Colon (tissue), 2 donors: ENCODE data around the gene CIROP.

ENCODE experiments used
- FAIRE-seq: peaks from 2 replicates; lab custom pipeline; 2012; peaks lifted over from hg19 to GRCh38; lab: Jason Lieb, UNC
- donor health status: control.
- donor health status: control.

CIROP gene

DNA sequence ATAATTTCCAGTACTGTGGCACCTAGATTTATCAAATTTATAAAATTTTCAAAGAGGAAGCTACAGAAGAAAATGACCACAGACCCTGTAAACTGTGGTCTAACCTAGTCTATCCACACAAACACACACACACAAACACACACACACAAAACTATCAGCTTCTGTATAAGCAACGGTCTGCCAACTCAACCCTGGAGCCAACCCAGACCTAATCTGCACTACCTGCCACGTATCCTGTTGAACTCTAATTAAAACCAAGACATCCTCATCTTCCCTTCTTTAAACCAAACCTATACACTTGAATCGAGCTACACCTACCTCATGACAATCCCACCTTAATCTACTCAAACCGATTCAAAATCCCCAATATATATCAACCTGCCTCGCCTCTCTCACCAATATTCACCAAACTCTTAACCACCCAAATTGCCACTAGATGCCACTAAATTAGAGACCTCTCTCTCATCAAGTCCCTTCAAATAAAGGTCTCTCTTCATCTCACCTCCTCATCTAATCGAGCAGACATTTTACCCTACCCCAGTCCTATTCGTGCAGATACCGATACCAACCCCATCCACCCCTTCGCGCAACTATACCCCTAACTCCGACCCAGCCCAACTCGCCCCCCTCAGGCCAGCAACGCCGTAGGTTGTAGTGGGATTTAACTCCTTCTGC is 10.7 kb downstream of the CIROP start:
- FAIRE-seq: no peak

DNA sequence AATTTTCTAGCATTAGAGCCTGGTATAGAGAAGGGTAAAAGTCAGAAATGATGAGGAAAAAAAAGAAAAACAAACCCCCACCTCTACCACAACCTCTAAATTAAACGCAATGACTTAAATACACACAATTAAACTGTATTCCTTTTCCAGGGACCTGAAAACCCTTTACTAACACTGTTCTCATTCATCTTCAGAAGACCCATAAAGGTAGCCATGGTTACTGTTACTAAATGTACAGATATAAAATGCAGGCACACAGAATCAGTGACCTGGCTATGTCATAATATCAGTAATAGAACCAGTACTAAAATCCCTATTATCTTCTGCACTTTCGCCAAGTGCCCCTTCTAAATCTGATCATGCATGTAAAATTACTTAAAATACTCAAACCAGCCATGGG is 11.3 kb downstream of the CIROP start:
- no peak for FAIRE-seq

GRCh38 chr14:23093104-23093503 is 11.7 kb downstream of the CIROP start:
- FAIRE-seq: no peak

DNA sequence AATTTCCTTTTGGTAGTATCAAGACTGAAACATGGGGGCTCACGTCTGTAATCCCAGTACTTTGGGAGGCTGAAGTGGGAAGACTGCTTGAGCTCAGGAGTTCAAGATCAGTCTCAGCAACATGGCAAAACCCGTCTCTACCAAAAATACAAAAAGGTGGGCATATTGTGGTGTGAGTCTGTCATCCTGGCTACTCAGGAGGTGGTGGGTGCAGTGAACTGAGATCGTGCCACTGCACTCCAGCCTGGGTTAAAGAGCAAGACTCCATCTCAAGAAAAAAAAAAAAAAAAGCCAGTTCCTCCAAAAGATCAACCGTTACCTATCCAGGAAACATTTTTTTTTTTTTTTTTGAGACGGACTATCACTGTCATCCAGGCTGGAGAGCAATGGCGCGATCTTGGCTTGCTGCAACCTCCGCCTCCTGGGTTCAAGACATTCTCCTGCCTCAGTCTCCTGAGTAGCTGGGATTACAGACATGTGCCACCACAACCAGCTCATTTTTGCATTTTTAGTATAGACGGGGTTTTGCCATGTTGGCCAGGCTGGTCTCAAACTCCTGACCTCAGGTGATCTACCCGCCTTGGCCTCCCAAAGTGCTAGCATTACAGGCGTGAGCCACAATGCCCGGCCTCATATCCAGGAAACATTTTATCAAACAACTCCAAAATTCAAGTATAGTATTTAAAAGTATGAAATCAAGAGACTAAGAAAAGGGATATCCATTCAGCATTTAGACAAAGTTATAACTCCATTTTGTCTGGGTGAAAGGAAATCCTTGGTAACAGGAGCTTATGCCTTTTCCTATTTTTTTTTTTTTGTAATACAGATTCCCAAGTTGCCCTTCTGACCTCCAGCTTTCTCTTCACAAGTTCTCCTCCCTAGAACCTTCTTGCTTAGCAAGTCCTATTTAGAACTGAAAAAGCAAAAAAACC is 13.2 kb downstream of the CIROP start:
- no peak for FAIRE-seq

DNA sequence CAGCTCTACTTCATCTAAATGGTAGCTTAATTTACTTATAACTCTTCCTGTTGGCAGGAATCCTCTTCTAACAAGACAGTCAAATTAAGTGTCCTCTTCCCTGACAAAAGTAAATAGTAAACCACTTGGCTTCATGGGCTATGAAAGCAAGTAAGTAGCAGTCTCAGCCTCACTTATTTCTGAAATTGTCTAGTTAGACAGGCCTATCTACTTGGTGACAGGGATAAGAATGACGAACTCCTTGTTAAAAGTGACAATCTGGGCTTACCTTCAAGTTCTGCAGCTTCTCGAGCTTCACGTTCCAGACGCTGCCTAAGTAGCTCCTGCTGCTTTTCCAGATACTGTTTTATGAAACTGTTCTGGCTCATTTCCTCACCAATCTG is 14.5 kb downstream of the CIROP start:
- no peak for FAIRE-seq

DNA sequence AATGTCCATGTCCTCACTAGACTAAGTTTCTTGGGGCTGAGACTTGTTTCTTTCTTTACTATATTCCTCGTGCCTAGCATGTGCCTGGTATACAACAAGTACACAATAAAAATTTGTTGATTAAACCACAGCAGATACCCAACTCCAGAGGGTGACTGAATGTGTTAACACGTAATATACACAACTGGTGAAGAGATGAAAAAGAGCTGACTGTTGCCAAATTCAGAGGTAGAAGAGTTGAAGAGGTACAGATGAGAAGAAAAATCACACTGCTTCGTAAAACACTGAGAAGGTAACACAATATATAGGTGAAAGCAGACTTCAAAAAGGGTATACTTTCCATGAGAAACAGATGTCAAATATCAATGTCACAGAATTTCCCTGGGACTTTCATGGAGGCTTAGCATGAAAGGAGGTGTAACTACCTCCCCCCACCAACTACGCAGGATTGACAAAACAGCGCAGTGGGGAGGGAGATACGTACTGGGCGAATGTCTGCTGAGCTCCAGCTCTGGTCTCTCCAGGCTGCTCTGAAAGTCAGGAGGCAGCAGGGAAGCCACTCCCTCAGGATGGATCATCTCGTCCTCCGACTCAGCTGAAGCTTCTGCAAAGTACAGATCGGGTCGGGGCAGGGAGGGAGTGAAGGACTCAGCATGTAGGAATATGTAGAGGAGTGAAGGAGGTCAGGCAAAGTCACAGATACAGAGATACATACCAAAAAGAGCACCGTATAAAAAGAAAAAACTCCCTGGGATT is 15.1 kb downstream of the CIROP start:
- FAIRE-seq: no peak

DNA sequence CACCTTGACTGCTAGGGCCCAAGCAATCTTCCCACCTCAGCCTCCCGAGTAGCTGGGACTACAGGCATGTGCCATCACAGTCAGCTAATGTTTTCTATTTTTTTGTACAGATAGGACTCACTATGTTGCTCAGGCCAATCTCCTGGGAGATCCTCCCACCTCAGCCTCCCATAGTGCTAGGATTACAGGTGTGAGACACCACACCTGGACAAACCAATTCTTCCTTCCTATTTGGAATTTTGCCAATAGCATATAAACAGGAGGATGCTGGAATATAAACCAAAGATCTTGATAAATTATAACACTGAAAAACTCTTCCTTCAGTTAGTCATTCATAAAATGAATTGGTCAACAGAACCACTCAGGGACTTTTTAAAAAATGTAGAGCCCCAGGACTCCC is 18.2 kb downstream of the CIROP start:
- no peak for FAIRE-seq

DNA sequence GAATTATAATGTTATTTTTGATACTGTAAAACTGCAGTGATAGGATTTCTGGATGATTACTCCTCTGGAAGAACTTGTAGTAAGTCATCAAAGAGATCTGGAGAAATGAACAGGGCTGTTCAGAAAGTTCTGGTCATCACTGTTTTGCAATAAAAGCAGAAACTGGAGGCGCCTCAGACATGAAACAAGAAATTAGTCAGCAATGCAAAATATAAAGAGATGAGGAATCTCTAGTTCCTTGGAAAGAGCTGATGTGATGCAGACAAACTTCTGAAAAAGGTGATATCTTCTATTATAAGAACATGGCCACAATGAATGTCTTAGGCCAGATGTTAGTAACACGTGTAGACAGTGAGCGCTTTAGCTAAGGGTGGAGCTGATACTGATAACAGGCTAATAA is 19.3 kb downstream of the CIROP start:
- no peak for FAIRE-seq

GRCh38 chr14:23080474-23080873 is 24.3 kb downstream of the CIROP start:
- no peak for FAIRE-seq

DNA sequence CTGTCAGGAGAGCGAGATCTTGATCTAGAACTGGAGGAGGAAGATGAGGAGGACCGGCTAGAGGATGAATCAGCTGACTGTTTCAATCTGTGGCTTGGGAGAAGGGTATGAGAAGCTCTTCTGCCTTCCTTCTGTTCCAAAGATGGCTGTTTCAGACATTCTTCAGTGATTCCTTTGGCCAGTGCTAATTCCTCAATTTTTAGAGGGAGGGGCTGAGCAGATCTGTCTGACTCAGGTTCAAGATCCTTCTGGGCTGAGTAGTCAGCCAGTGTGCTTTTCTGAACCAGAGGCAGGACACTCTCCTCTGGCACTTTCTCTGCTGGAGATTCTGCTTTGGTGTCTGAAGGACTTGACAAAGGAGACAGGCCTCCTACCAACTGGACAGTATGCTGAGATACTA is 25.1 kb downstream of the CIROP start:
- FAIRE-seq: no peak

GRCh38 chr14:23078692-23079116 is 26.1 kb downstream of the CIROP start:
- no peak for FAIRE-seq

DNA sequence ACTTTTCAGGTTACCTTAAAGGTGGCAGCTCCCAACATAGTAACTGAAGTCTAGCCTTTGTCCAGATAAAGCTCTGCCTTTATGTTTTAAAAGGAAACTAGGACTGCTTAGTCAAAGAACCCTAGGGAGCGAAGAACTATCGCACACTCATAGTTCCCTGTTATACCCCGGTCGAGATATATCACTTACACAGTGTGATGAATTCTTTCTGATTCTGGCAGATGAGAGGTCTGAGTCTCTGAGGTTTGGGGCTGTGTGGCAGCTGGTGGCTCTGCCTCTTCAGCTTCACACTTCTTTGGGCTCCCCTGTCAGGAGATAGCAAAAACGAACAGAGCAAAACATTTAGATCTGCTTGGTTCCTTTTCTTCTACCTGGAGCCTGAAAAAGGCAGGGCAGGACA is 26.8 kb downstream of the CIROP start:
- FAIRE-seq: no peak

GRCh38 chr14:23076785-23077408 is 27.9 kb downstream of the CIROP start:
- no peak for FAIRE-seq

- FAIRE-seq: no peak
Measured at GRCh38 chr14:23074906-23075305, 29.9 kb downstream of the CIROP start.

DNA sequence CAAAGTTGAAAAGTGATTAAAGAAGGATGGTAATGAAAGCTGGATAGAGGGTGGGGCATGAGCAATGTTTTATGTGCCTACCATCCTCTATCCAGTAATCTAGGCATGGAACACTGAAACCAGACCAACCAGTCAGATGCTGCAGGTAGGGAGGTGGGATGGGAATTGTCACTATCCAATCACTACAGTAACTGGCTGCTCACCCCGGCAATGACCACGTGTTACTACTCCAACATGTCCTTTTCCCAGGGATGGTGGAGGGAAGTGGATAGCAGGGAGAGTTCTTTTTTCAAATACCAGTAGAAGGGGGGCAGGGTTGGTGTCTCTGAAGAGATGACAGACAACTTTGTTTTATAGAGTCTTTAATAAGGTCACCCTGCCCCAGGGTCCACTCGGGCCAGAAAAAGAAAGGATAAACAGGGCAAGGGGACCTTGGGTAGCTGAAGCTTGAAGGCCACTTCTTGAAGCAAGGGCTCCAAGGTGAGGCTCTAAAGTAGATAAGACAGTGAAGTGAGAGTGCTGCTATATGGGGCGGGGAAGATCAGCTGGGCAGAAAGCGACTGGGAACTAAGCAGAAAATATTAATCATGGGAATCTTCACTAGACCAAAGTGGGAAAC is 32.8 kb downstream of the CIROP start:
- no peak for FAIRE-seq

GRCh38 chr14:23071244-23071920 is 33.4 kb downstream of the CIROP start:
- FAIRE-seq: no peak

DNA sequence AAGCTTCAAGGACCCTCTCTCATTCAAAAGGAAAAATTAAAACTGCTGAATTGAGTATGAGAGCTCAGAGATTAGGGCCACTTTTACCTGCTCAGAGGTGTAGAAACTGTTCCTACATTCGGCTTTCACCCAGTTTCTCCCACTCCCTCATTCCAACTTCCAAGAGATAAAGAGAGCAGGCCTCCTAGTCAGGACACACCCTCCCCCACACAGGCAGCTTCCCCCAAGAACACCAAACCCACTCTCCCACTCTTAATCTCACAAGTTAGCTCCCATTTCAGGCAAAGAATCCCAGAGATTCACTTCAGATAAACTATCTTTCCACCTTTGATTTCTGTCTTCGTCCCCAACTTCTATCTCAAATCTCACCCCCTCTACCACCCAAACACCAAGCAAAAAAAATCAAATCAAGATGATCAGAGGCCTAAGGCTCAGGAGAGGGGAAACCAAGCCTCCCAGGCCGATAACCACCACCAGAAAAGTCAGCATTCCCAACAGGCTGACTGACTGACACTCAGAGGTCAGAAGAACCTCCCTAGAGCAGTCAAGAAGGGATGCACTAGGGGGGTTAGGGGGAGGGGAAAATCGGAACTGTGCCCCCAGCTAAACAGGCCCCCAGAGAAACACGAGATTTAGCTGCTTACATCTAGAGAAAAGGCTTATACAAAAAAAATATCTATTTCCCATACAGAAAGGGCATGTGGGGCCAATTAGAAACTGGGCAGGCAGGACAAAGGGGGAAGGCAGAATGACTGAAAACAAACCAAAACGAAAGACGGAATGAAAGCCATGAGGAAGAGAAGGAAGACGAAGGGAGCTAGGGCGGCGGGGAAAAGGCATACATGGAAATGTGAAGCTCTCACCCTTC is 34.3 kb downstream of the CIROP start:
- FAIRE-seq: no peak

GRCh38 chr14:23069413-23069806 is 35.4 kb downstream of the CIROP start:
- no peak for FAIRE-seq

DNA sequence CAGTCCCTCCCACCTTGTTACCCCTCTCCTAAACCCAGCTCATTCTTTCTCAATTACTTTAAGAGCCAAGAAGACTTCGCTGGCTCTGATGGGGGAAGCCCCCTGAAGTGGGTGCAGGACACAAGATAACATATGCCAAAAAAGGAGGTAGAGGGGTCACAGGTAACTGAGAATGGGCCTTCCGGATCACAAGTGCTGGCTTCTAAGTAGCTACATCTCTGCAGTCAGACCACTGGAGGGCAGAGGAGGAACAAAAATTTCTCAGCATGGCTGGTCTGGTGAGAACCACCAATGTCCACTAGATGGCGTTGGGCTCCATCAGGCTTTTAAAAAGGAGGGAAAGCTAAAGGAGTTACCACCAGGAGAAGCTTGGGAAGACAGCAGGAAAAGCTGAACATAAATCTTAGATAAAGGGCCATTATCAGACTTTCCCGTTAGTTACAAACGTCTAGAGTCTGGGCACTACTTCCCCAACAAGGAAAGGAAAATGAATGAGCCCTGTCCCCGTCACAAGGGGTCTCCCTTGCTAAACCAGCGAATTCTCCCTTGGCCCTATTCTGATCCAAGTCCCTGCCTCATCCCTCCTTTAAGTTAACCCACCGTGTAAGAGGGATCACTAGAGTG is 35.9 kb downstream of the CIROP start:
- no peak for FAIRE-seq
